ENCODE data around the gene RNF8.
"Not testable (repeated sequence)": the region's sequence is repeated elsewhere in the genome, so short reads cannot be mapped to it uniquely, and the experiment has no call there.

The RNF8 gene

GRCh38 chr6:37353761-37354525, at the start of gene RNF8:
Gene RNF8 (plus strand): TSS chr6:37353983. CDS start chr6:37354165, 182 bp downstream.
- peak; percentile 79 to 92 for DNase-seq

GRCh38 chr6:37304766-37305165, 49.0 kb upstream of the RNF8 start:
- DNase-seq = no peak

GRCh38 chr6:37305841-37306425, 47.9 kb upstream of the RNF8 start:
- DNase-seq = no peak

GRCh38 chr6:37306624-37307222, 47.1 kb upstream of the RNF8 start:
- DNase-seq = no peak

GRCh38 chr6:37307484-37307883, 46.3 kb upstream of the RNF8 start:
- not testable (repeated sequence) for DNase-seq

- DNase-seq = peak; percentile 93
Measured at GRCh38 chr6:37308069-37308815, 45.5 kb upstream of the RNF8 start.

GRCh38 chr6:37309046-37309445, 44.7 kb upstream of the RNF8 start:
- no peak for DNase-seq

- DNase-seq = no peak
Measured at GRCh38 chr6:37309692-37310091, 44.1 kb upstream of the RNF8 start.

- DNase-seq = no peak
Measured at GRCh38 chr6:37310966-37311365, 42.8 kb upstream of the RNF8 start.

GRCh38 chr6:37311741-37312473, 41.9 kb upstream of the RNF8 start:
- no peak for DNase-seq

GRCh38 chr6:37313723-37314486, 39.9 kb upstream of the RNF8 start:
- DNase-seq = no peak

GRCh38 chr6:37314487-37315156, 39.2 kb upstream of the RNF8 start:
- DNase-seq = peak in 1 of 2 experiments; percentile 72

GRCh38 chr6:37315157-37315515, 38.6 kb upstream of the RNF8 start:
- no peak for DNase-seq

- peak; percentile 94 to 96 for DNase-seq
Measured at GRCh38 chr6:37316071-37316470, 37.7 kb upstream of the RNF8 start.

- DNase-seq = no peak
Measured at GRCh38 chr6:37317312-37318038, 36.3 kb upstream of the RNF8 start.

- peak; percentile 46 to 92 for DNase-seq
Measured at GRCh38 chr6:37319156-37319555, 34.6 kb upstream of the RNF8 start.

- DNase-seq = no peak
Measured at GRCh38 chr6:37319856-37320480, 33.8 kb upstream of the RNF8 start.

GRCh38 chr6:37320646-37321045, 33.1 kb upstream of the RNF8 start:
- DNase-seq = peak in 1 of 2 experiments; percentile 78

- peak in 1 of 2 experiments; percentile 17 for DNase-seq
Measured at GRCh38 chr6:37321101-37321500, 32.7 kb upstream of the RNF8 start.
